ENCODE data around the gene AKT2. TPM values are rescaled to one million over a fixed set of nuclear protein-coding genes. Genes with fewer than 3 reads are reported as not detected.

Gene AKT2
- total RNA-seq, 1 donor from 2014 or later = 200 TPM

DNA sequence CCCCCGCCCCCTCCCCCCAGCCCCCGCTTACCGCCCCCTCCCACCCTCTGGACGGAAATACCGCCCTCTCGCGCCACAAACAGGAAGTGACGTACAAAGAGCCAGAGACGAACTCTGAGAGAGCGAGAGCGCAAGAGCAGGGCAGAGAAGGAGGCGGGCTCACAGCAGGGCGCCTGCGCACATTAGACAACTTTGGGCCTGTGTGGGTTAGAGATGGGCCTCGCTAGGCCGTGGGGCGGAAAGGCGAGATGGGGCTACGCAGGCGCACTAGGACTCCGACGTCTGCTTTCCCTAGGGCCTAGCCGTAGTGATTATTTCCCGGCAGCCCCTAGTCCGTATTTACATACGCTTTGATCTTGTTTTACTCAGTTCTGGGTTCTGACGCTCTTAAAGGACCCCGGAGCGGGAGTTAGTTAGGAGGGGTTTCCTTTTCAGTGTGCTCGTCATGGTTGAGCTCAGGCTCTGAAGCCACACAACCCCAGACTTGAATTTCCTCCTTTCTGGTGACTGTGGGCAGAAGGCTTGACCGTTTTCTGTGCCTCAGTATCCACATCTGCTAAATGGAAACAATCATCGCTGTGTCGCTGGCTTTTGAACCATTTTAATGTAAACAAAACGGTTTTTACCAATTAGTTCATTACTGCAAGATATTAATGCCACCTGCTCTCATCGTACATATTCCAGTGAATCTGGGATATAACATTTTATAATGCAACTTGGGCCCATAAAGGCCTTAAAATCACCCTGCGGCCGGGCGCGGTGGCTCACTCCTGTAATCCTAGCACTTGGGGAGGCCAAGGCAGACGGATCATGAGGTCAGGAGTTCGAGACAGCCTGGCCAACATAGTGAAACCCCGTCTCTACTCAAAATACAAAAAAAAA lies 449 bp upstream of the AKT2 start:
- peak overlapping the region; percentile 99 for H3K27ac Mint-ChIP-seq
- no peaks in the 10 kb centered on the region for H3K27me3 Mint-ChIP-seq (ENCODE audit: low read depth)
- H3K36me3 Mint-ChIP-seq = no peaks in the 10 kb centered on the region
- TF ChIP-seq, protein P1, sequence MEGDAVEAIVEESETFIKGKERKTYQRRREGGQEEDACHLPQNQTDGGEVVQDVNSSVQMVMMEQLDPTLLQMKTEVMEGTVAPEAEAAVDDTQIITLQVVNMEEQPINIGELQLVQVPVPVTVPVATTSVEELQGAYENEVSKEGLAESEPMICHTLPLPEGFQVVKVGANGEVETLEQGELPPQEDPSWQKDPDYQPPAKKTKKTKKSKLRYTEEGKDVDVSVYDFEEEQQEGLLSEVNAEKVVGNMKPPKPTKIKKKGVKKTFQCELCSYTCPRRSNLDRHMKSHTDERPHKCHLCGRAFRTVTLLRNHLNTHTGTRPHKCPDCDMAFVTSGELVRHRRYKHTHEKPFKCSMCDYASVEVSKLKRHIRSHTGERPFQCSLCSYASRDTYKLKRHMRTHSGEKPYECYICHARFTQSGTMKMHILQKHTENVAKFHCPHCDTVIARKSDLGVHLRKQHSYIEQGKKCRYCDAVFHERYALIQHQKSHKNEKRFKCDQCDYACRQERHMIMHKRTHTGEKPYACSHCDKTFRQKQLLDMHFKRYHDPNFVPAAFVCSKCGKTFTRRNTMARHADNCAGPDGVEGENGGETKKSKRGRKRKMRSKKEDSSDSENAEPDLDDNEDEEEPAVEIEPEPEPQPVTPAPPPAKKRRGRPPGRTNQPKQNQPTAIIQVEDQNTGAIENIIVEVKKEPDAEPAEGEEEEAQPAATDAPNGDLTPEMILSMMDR (IDR thresholded peaks at IDR 0.05; ENCODE audit: unreplicated experiment) = no peak
- peak overlapping the region; percentile 60 for H3K4me3 Mint-ChIP-seq
- peaks cover 37% of the 10 kb centered on the region for H3K4me1 Mint-ChIP-seq
- DNase-seq (ENCODE audit: low spot score in 2 of 2, unreplicated experiment in 2 of 2) = peak; percentile 95 to 97
- H3K9me3 Mint-ChIP-seq = no peaks in the 10 kb centered on the region

GRCh38 chr19:40284251-40284500 lies 969 bp downstream of the AKT2 start:
- H3K4me3 Mint-ChIP-seq = peak overlapping the region; percentile 86
- TF ChIP-seq, protein P1 (IDR thresholded peaks at IDR 0.05; ENCODE audit: unreplicated experiment) = no peak
- H3K27me3 Mint-ChIP-seq (ENCODE audit: low read depth) = no peaks in the 10 kb centered on the region
- peaks cover 46% of the 10 kb centered on the region for H3K4me1 Mint-ChIP-seq
- H3K36me3 Mint-ChIP-seq = no peaks in the 10 kb centered on the region
- no peaks in the 10 kb centered on the region for H3K9me3 Mint-ChIP-seq
- H3K27ac Mint-ChIP-seq = peak overlapping the region; percentile 95
- no peak for DNase-seq (ENCODE audit: low spot score in 2 of 2, unreplicated experiment in 2 of 2)

DNA sequence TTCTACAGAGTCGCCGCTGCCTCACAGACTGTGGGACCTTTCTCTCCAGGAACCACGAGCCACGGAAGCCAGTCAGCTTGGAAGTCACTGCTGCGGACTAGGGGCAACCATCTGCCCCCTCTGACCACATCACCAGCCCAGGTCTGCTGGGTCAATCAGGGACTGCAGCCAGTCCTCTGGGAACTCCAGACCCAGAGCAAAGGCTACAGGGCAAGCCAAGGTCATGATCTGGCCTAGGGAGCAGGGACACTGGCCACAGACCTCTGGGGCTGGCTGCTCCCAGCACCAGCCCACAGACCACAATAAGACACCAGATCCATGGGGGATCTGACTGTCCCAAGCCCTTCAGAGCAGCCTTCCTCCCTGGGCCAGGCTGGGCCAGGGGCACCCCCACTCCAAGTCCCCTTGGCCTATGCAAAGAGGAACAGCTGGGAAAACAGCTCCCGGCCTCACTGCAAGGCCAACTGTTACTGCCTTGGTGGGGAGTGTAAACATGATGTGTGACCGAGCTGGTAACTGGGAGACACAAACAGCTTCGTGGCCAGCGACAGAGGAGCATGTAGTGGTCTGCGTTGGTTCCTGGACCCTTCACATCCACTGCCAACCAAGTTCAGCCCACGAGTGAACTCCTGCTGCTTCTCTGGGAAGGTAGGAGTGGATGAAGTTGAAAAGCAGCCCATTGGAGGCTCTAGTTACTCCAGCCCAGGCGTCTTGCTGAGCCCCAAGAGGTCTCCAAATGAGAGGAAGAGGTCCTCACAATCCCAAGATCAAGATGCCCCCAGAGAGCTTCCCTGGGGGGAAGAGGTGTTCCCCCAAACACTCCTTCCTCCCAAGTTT lies 1.5 kb downstream of the AKT2 start:
- DNase-seq (ENCODE audit: low spot score in 2 of 2, unreplicated experiment in 2 of 2) = no peak
- Mint-ChIP-seq H3K27me3 (ENCODE audit: low read depth) (no peaks in the 10 kb centered on the region), H3K4me3 (peak overlapping the region; percentile 86), H3K9me3 (no peaks in the 10 kb centered on the region), H3K36me3 (no peaks in the 10 kb centered on the region), H3K27ac (peak overlapping the region; percentile 95), H3K4me1 (peaks cover 50% of the 10 kb centered on the region)
- TF ChIP-seq, protein P1 (IDR thresholded peaks at IDR 0.05; ENCODE audit: unreplicated experiment) = no peak

DNA sequence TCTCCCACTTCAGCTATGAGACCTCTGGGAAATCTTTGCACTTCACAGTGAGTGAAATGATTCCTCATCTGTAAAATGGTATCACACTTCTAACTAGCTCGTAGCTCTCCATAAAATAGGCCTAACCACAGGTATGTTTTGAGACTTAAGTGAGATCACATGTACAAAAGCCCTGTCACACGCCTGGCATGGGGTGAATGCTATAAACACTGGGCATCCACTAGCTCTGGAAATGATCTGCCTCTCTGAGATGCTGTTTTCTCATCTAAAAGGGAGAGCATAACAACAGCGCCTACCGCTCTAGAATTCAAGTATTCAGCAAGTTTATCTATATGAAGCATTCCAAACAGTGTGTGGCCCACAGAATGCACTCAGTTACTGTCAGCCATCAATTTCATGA lies 2.2 kb downstream of the AKT2 start:
- TF ChIP-seq, protein P1 (IDR thresholded peaks at IDR 0.05; ENCODE audit: unreplicated experiment) = no peak
- no peak for DNase-seq (ENCODE audit: low spot score in 2 of 2, unreplicated experiment in 2 of 2)
- H3K4me1 Mint-ChIP-seq = peaks cover 57% of the 10 kb centered on the region
- no peaks in the 10 kb centered on the region for H3K27me3 Mint-ChIP-seq (ENCODE audit: low read depth)
- no peaks in the 10 kb centered on the region for H3K36me3 Mint-ChIP-seq
- H3K27ac Mint-ChIP-seq = peak overlapping the region; percentile 95
- no peaks in the 10 kb centered on the region for H3K9me3 Mint-ChIP-seq
- peak overlapping the region; percentile 86 for H3K4me3 Mint-ChIP-seq

DNA sequence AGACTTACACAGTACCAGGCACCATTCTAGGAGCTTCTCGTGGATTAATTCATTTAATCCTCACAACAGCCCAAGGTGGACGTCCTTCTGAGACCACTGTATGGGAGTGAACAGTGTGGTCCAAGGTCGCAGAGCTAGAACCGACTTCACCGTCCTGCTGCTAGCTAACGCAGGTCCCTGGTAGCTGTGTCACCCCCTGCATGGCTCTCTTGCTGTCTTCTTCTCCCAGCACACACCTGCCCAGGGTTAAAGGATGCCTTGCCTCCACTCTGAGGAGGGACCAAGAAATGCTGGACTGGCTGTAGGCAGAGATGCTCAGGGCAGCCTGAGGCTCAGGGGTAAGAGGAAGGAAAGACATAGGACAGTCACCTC lies 3.0 kb downstream of the AKT2 start:
- H3K4me3 Mint-ChIP-seq = no peak overlapping the region
- no peak for DNase-seq (ENCODE audit: low spot score in 2 of 2, unreplicated experiment in 2 of 2)
- H3K4me1 Mint-ChIP-seq = peaks cover 65% of the 10 kb centered on the region
- H3K27ac Mint-ChIP-seq = no peak overlapping the region
- TF ChIP-seq, protein P1 (IDR thresholded peaks at IDR 0.05; ENCODE audit: unreplicated experiment) = no peak
- no peaks in the 10 kb centered on the region for H3K9me3 Mint-ChIP-seq
- no peaks in the 10 kb centered on the region for H3K36me3 Mint-ChIP-seq
- no peaks in the 10 kb centered on the region for H3K27me3 Mint-ChIP-seq (ENCODE audit: low read depth)
